ENCODE data around the gene KIF1B.

KIF1B gene

GRCh38 chr1:10242811-10243210 is 32.4 kb downstream of the KIF1B start:
- no peak for DNase-seq

- no peak for DNase-seq
Measured at GRCh38 chr1:10245674-10246073, 35.3 kb downstream of the KIF1B start.

GRCh38 chr1:10249808-10250457 is 39.6 kb downstream of the KIF1B start:
- DNase-seq, result no peak

- no peak for DNase-seq
Measured at GRCh38 chr1:10250663-10251062, 40.3 kb downstream of the KIF1B start.

- DNase-seq, result peak; percentile 68
Measured at GRCh38 chr1:10251325-10252108, 41.1 kb downstream of the KIF1B start.

GRCh38 chr1:10252508-10252907 is 42.1 kb downstream of the KIF1B start:
- peak; percentile 81 for DNase-seq

GRCh38 chr1:10253149-10253548 is 42.8 kb downstream of the KIF1B start:
- DNase-seq, result no peak

GRCh38 chr1:10253755-10254154 is 43.4 kb downstream of the KIF1B start:
- peak; percentile 62 for DNase-seq

GRCh38 chr1:10257851-10258250 is 47.5 kb downstream of the KIF1B start:
- no peak for DNase-seq

- DNase-seq, result peak; percentile 18
Measured at GRCh38 chr1:10259547-10259946, 49.2 kb downstream of the KIF1B start.

GRCh38 chr1:10263450-10264082 is 53.2 kb downstream of the KIF1B start:
- no peak for DNase-seq

GRCh38 chr1:10265027-10265426 is 54.7 kb downstream of the KIF1B start:
- no peak for DNase-seq

GRCh38 chr1:10265900-10266299 is 55.5 kb downstream of the KIF1B start:
- no peak for DNase-seq

- DNase-seq, result peak; percentile 18
Measured at GRCh38 chr1:10267319-10267718, 56.9 kb downstream of the KIF1B start.

GRCh38 chr1:10267921-10268320 is 57.6 kb downstream of the KIF1B start:
- DNase-seq, result no peak

GRCh38 chr1:10271090-10271489 is 60.7 kb downstream of the KIF1B start:
- no peak for DNase-seq

- DNase-seq, result no peak
Measured at GRCh38 chr1:10271869-10272268, 61.5 kb downstream of the KIF1B start.

GRCh38 chr1:10272274-10272673 is 61.9 kb downstream of the KIF1B start:
- DNase-seq, result no peak

- no peak for DNase-seq
Measured at GRCh38 chr1:10278880-10279279, 68.5 kb downstream of the KIF1B start.

GRCh38 chr1:10280439-10281350 is 70.3 kb downstream of the KIF1B start:
- DNase-seq, result peak; percentile 18

- no peak for DNase-seq
Measured at GRCh38 chr1:10283318-10283984, 73.1 kb downstream of the KIF1B start.

- DNase-seq, result no peak
Measured at GRCh38 chr1:10286244-10286643, 75.9 kb downstream of the KIF1B start.
